Measurements from ENCODE around the gene PARS2. TPM values are rescaled to one million over a fixed set of nuclear protein-coding genes. Genes with fewer than 3 reads are reported as not detected.

Gene PARS2
- total RNA-seq, 2 donors from 2014 or later, result 12.0 to 12.2 TPM

DNA sequence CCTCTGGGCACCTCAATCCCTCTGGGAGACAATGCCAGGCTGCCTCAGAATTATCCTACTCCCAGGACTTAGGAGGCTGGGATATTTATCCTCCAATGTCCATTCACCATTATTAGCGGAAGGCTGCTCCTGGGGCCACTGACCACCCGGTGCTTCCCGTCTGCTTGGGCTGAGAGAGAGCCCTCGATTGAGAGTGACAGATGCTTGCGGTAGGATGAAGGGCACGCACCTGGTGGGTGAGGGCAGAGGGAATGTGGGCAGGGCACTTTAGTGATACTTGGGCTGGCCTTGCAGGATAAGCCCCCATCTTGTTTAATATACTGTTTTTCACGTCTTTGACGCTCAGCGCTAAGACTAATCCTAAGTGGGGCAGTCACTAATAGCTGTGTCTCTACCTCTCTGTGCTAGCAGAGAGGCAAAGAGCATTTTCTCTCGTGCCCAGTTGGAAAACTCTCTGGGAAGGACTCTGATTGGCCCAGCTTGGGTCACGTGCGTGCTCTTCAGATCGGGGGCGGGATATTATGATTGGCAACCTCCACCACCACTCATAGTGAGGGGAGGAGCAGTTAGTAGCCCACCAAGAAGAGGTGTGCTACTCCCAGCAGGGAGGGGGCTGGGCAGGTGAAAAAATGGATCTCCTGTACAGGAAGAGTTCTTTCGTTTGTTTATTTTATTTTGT is 10.6 kb upstream of the PARS2 start:
- 76% methylated on average over 15 of the region's 15 CpGs for WGBS
- TF ChIP-seq, protein P1, sequence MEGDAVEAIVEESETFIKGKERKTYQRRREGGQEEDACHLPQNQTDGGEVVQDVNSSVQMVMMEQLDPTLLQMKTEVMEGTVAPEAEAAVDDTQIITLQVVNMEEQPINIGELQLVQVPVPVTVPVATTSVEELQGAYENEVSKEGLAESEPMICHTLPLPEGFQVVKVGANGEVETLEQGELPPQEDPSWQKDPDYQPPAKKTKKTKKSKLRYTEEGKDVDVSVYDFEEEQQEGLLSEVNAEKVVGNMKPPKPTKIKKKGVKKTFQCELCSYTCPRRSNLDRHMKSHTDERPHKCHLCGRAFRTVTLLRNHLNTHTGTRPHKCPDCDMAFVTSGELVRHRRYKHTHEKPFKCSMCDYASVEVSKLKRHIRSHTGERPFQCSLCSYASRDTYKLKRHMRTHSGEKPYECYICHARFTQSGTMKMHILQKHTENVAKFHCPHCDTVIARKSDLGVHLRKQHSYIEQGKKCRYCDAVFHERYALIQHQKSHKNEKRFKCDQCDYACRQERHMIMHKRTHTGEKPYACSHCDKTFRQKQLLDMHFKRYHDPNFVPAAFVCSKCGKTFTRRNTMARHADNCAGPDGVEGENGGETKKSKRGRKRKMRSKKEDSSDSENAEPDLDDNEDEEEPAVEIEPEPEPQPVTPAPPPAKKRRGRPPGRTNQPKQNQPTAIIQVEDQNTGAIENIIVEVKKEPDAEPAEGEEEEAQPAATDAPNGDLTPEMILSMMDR (IDR thresholded peaks at IDR 0.05), result no peak
- TF ChIP-seq POLR2A (IDR thresholded peaks at IDR 0.05) (no peak), POLR2AphosphoS5 (IDR thresholded peaks at IDR 0.05) (no peak)
- H3K4me3 ChIP-seq, result no peak overlapping the region
- DNase-seq (ENCODE audit: low spot score), result no peak
- H3K4me1 ChIP-seq (replicated peaks), result no peaks in the 10 kb centered on the region
- no peaks in the 10 kb centered on the region for H3K36me3 ChIP-seq
- H3K27ac ChIP-seq, result no peak overlapping the region
- intact Hi-C loops (cut with DNase I), result no loop called here
- no peaks in the 10 kb centered on the region for H3K27me3 ChIP-seq (replicated peaks; ENCODE audit: insufficient read depth)
- H3K9me3 ChIP-seq, result no peaks in the 10 kb centered on the region

DNA sequence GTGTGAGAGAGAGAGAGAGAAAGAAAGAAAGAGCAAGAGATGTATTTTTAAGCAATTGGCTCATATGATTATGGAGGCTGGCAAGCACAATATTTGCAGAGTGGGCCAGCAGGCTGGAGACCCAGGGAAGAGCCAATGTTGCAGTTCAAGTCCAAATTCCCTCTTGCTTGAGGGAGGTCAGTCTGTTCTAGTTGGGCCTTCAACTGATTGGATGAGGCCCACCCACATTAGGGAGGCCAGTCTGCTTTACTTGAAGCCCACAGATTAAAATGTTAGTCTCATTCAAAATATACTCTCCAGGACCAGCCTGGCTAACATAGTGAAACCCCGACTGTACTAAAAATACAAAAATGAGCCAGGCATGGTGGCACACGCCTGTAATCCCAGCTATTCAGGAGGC is 8.6 kb upstream of the PARS2 start:
- no peaks in the 10 kb centered on the region for H3K27me3 ChIP-seq (replicated peaks; ENCODE audit: insufficient read depth)
- no peak for DNase-seq (ENCODE audit: low spot score)
- no peak for TF ChIP-seq POLR2A (IDR thresholded peaks at IDR 0.05)
- TF ChIP-seq, protein P1 (IDR thresholded peaks at IDR 0.05), result no peak
- no peak for TF ChIP-seq POLR2AphosphoS5 (IDR thresholded peaks at IDR 0.05)
- H3K36me3 ChIP-seq, result no peaks in the 10 kb centered on the region
- 93% methylated on average over 2 of the region's 2 CpGs for WGBS
- no peak overlapping the region for H3K27ac ChIP-seq
- H3K9me3 ChIP-seq, result no peaks in the 10 kb centered on the region
- intact Hi-C loops (cut with DNase I), result no loop called here
- H3K4me3 ChIP-seq, result no peak overlapping the region
- no peaks in the 10 kb centered on the region for H3K4me1 ChIP-seq (replicated peaks)

DNA sequence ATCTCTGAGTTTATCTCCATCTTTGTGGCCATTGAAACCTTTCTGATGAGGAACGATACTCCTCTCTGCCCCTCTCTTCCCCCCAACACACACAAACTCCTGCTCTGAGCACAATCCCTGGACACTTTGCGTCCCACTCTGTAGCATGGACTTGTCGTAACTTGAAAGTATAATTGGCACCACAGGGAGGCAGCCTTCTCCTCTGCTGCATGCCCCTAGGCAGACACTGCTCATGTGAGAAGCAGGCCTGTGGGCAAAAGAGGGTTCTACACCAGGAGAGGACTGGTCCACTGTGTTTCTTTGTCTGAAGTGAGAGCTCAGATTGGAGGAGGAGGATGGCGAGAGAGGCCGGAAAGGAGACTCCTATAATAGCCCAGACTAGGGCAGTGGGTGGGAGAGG is 3.8 kb upstream of the PARS2 start:
- no peak for DNase-seq (ENCODE audit: low spot score)
- WGBS, result 72% methylated on average over 5 of the region's 5 CpGs

DNA sequence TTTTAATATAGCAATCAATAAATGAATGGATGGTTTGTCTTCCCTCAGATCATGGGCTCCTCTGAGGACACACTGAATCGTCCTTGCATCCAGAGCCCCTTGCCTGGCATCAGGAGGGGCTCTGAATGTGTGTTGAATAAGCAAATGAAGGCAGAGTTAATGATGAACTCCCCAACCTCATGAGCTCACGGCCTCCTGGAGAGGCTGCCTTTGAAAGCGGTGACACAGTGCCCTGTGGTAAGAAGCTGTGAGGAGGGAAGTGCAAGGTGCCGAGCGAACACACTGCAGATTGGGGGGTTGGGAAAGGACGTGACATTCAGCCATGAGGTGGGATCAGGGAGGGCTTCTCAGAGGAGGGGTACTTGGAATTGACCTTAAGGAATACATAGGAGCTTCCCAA is 3.2 kb upstream of the PARS2 start:
- Histone ChIP-seq H3K9me3 (no peaks in the 10 kb centered on the region), H3K27me3 (replicated peaks; ENCODE audit: insufficient read depth) (no peaks in the 10 kb centered on the region), H3K27ac (no peak overlapping the region), H3K4me1 (replicated peaks) (peaks cover 3% of the 10 kb centered on the region), H3K4me3 (no peak overlapping the region), H3K36me3 (no peaks in the 10 kb centered on the region)
- WGBS, result 70% methylated on average over 6 of the region's 6 CpGs
- TF ChIP-seq POLR2A (IDR thresholded peaks at IDR 0.05), result no peak
- no peak for TF ChIP-seq POLR2AphosphoS5 (IDR thresholded peaks at IDR 0.05)
- intact Hi-C loops (cut with DNase I), result no loop called here
- DNase-seq (ENCODE audit: low spot score), result no peak

More for the DNA sequence above, 3.8 kb upstream of the PARS2 start:
- H3K4me1 ChIP-seq (replicated peaks), result peaks cover 3% of the 10 kb centered on the region
- H3K4me3 ChIP-seq, result no peak overlapping the region
- TF ChIP-seq, protein P1 (IDR thresholded peaks at IDR 0.05), result peak in 2 of 4 experiments; percentile 11 to 19
- TF ChIP-seq POLR2AphosphoS5 (IDR thresholded peaks at IDR 0.05) (no peak), POLR2A (IDR thresholded peaks at IDR 0.05) (no peak)
- no peaks in the 10 kb centered on the region for H3K9me3 ChIP-seq
- H3K36me3 ChIP-seq, result no peaks in the 10 kb centered on the region
- H3K27ac ChIP-seq, result no peak overlapping the region
- no peaks in the 10 kb centered on the region for H3K27me3 ChIP-seq (replicated peaks; ENCODE audit: insufficient read depth)
- intact Hi-C loops (cut with DNase I), result no loop called here

DNA sequence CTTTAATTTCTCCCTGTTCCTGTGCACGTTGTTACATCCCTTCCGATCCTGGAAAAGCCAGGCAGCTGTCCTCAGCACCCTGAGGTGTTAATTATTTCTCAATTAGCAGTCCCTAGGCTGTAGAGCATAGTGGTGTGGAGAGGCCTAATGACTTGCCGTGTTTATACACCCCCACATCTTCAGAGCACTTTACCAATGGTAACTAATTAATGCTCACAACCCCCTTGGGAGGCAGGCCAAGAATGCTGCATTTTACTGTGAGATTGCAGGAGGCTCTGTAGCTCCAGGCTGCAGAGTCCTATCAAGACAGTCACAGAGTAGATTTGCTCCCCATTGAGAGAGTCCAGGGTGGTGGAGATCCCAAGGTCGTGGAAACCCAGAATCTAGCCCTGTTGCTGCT is 2.4 kb upstream of the PARS2 start:
- WGBS, result 39% methylated on average over 4 of the region's 4 CpGs
- H3K4me1 ChIP-seq (replicated peaks), result peaks cover 3% of the 10 kb centered on the region
- intact Hi-C loops (cut with DNase I), result no loop called here
- no peaks in the 10 kb centered on the region for H3K27me3 ChIP-seq (replicated peaks; ENCODE audit: insufficient read depth)
- TF ChIP-seq POLR2AphosphoS5 (IDR thresholded peaks at IDR 0.05) (no peak), POLR2A (IDR thresholded peaks at IDR 0.05) (no peak)
- TF ChIP-seq, protein P1 (IDR thresholded peaks at IDR 0.05), result no peak
- H3K9me3 ChIP-seq, result no peaks in the 10 kb centered on the region
- H3K27ac ChIP-seq, result no peak overlapping the region
- no peaks in the 10 kb centered on the region for H3K36me3 ChIP-seq
- no peak for DNase-seq (ENCODE audit: low spot score)
- H3K4me3 ChIP-seq, result no peak overlapping the region

Measured in prostate gland (tissue), 2 donors.